CD4-positive, alpha-beta T cell treated with Interleukin-17A for 4 hours (primary cell): ENCODE data around the gene TLR2.

Source experiments
- DNase-seq: peaks from one replicate; pipeline ENCODE4 v3.0.0-alpha.2; 2020; ENCODE audit warnings: mixed read lengths

TLR2 gene

DNA sequence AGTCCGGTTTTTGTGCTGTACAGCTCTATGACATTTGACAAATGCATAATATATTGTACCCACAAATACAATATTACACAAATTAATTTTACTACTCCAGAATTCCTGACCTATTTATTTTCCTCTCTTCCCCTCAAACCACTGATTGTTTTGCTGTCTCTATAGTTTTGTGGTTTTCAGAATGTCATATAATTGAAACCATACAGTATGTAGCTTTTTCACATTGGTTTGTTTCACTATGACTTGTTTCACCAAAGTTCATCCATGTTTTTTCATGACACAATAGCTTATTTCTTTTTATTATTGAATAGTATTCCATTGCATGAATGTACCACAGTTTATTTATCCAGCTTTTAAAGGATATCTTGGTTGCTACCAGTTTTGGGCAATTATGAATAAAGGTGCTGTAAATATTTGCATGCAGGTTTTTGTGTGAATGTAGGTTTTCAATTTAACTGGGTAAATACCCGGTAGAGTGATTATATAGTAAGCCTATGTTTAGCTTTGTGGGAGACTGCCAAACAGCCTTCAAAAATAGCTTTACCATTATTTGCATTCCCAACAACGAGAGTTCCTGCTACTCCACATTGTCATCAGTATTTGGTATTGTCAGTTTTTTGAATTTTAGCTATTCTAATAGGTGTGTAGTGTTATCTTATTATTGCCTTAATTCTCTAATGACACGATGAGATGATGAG lies 49.8 kb downstream of the TLR2 start:
- no peak for DNase-seq

DNA sequence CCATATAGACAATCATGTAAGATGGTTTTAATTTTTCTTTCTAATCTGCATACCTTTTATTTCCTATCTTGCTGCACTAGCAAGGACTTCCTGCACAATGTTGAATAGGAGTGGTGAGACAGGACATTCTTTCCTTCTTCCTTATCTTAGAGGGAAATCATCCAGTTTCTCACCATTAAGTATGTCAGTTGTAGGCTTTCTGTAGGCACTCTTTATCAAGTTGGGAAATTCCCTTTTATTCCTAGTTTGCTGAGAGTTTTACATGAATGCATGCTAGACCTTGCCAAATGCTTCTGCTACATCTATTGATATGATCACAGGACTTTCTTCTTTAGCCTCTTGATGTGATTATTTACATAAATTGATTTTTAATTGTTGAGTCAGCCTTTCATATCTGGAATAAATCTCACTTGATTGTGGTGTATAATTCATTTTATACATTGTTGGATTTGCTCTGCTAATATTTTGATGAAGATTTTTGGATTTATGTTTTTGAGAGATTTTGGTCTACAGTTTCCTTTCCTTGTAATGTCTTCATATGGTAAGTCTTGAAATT lies 51.9 kb downstream of the TLR2 start:
- DNase-seq = no peak

DNA sequence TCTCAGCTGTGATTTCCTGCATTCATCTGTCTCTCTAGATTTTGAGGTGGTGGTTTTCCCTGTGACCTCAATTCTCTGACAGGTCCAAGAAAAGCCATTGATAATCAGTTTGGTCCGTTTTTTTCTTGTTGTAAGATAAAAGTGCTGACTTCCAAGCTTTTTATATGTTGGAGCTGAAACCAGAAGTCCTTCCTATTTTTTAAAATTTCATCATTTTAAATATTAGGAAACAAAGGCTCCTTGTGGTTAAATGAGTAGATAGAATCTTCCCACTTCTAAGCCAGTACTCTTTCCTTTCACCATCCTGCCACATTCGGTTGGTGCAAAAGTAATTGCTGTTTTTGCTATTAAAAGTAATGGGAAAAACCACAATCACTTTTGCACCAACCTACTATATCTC lies 57.5 kb downstream of the TLR2 start:
- DNase-seq = no peak

DNA sequence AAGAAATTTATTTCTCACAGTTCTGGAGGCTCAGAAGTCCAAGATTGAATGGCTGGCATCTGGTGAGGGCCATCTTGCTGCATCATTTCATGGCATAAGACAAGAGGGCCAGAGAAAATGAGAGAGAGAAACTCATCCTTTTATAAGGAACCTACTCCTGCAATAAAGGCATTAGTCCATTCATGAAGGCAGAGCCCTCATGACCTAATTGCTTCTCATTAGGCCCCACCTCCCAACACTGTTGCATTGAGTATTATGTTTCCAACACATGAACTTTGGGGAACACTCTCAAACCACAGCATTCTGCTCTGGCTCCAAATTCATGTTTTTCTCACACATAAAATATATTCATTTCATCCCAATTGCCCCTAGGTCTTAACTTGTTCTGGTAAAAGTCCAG lies 61.6 kb downstream of the TLR2 start:
- DNase-seq = no peak

DNA sequence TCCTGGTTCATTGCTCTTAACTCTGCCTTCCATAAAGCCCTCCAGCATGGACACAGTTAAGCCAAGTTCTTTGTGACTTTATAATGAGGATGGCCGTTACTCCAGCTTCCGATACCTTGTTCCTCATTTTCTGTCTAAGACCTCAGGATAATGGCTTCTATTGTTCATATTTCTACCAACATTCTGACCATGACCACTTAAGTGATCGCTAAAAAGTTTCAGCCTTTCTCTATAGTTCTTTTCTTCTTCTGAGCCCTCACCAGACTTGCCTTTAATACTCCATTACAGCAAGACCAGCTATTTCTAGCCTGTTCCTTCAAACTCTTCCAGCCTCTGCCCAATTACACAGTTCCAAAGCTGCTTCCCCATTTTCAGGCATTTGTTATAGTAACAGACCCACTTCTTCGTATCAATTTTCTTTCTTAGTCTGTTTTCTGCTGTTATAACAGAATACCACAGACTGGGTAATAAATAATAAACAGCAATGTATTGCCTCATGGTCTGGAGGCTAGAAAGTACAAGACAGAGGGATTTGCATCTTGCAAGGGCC lies 63.4 kb downstream of the TLR2 start:
- DNase-seq = no peak

DNA sequence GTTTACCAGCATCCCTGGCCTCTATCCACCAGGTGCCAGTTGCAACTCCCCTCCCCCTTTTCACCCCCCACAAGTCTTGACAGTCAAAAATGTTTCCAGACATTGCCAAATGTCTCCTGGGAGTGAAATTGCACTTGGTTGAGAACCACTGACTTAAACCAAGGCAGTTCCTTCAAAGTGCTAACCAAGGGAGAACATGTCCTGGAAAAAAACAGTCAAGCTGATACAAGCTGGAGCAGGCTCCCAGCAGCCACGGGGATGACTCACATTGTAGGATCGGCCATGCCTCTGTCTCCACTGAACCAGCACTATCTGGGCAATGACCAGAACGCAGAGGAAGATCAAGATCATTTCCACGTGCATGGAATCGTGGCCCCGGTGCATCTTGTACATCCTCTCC lies 64.3 kb downstream of the TLR2 start:
- DNase-seq = no peak

DNA sequence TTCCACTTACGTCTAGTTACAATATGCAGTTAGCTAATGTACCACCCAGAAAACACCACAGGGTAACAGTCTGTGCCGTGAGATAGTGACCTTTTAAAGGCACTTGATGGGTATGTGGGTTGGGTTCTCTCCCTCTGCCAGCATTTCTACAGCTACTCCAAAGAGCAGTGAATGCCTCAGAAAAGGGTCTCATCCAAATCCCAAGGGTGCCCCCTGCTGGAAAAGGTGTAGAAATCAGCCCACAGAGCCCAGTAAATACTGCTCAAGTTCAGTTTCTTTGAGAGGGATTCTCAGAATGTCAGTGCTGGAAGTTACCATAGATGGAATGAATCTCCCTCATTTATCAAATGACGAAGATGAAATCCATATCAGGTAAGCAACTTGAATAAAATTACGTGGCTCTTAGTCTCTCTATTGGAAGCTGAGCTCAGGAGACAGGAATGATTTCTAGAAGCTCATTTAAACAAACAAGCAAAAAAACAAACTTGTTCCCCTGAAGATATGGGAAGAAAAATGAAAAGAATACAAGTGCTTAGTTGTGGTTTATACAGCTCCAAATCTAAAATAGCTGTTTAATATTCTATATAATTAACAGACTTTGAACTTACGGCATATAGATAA lies 66.2 kb downstream of the TLR2 start:
- peak; percentile 77 for DNase-seq

DNA sequence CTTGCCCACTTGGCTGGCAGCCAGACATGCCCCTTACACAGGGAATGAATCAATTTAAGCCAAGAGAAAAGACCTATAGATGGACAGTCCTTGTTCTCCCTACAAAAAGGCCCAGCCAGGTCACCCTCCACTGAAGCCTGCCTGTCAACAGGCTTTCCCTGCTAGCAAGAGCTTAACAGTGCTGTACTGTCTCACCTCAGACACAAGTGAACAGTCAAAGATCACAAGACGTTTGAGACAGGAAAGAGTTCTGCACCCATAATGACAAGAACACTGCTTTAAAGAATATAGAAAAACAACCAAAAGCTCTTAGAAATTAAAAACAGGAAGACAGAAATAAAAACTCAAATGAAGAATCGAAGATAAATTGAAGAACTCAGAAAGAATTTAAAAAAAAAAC lies 71.1 kb downstream of the TLR2 start:
- DNase-seq = peak; percentile 36
